Bone marrow (tissue), 2 donors: ENCODE data around the gene NDUFS3.

Experiments used
- DNase-seq, 2 donors: peaks; one replicate each; lab custom pipeline; 2025; lab: John Stamatoyannopoulos, UW

Gene NDUFS3

DNA sequence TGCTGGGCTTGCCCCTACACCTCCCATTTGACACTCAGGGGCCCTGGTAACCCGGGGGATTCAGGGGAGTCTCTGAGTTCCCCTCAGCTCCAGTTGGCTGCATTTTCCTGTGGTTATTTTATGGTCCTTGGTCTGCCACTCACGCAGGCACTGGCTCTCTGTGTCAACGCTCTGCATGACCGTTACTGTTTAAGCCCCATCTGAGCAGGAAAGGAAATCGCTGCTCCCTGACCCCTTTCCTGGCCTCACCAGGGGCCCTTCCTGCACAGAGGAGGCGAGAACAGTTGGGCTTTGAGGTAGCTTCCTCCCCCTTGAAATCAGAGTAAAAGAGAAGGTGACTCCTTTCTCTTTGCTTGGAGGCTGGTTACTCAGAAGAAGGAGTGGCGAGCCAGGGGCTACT is 12.9 kb downstream of the NDUFS3 start:
- DNase-seq: no peak

DNA sequence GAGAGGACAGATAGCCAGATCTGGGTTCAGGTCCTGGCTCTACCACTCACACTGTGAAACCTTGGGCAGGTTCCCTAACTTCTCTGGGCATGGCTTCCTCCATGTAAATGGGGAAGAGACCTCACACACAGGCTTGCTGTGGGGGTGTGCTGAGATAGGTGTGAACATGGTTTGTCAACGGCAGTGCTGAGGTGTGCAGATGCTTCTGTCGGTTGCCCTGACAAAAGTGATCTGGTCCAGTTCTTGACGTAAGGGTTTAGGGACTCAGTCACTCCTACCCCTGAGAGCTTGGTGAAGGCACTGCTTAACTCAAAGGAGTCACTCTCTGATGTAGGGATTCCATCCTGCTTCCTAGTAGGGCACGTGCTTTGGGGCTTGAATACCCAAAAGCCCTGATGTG is 13.4 kb downstream of the NDUFS3 start:
- no peak for DNase-seq

DNA sequence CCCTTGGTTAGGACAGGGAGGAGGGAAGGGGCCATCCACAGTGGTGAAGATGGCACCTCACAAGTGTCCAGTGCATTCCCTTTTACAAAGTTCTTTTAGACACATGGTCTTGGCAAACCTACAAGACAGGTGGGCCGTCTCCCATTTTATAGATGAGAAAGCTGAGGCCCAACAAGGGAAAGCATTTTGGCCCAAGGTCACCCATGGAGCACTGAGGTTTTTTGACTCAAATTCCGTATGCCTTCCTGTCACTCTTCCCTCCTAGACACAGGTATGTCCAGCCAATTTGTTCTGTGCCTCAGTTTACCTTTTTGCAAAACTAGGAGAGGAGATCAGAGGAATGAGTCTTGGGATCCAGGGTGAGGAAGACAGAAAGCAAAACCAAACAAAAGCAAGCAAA is 14.1 kb downstream of the NDUFS3 start:
- no peak for DNase-seq

DNA sequence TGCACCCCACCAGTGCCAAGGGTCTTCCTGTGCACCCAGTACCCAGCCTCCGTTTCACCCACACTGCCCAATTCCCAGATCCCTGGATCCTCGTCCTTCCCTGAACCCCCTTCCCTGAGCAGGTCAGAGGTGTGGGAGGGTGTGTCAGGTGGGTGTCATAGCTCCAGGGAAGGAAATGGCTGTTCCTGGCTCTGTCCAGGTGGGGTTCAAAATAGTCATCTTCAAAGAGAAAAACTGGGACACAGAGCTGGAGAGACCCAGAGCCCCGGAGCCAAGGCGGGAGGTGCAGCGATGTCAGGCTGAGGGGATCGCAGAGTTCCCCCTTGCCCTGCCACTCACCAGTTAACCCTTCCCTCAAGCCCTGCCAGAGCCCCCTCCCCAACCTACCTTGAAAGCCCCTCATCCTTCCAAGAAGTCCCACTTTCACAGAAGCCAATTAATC is 14.6 kb downstream of the NDUFS3 start:
- no peak for DNase-seq

DNA sequence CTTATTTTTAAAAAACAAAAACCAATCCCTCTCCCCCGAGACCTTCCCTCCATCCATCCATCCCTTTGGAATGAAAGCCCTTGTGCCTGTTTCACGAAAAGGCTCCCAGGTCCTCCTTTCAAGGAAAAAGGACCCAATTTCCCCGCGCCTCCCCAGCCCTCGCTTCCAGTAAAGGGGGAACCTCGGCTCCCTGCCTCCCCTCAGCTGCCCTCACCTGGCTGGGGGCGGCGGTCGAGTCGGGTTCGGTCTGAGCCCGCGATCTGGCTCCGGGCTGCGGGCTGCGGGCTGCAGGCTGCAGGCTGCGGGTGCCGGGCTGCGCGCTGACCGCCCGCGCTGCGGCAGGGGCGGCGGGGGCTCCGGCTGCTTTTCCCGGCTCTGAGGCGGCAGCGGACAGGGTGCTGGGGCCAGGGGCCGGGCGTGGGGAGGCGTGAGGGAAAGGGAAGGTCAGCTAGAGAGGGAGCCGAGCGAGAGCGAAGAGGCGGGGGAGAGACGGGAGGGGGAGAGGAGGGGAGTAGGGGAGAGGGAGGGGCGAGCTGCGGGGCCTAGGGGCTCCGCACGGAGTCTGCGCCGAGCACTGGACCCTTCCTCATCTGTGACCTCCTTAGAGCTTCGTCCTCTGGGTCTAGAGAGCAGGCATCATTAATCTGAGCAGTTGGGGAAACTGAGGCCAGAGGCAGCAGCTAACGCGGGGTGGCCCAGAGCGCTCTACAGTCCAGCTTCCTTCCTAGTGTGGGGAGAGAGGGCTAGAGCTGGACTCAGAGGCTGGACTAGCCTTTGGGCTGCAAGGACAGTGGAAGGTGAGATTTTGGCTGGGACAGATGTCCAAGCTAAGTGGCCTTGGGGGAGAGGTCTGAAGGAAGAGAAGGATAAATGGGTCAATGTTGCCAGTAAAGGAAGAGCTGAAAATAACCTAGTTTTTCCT is 15.3 kb downstream of the NDUFS3 start, which contains the start of gene C1QTNF4:
C1QTNF4 (minus strand) TSS at position 478 of the 922 bp plus-strand sequence. CDS start 3,601 bp downstream, outside the sequence.
- DNase-seq: no peak

DNA sequence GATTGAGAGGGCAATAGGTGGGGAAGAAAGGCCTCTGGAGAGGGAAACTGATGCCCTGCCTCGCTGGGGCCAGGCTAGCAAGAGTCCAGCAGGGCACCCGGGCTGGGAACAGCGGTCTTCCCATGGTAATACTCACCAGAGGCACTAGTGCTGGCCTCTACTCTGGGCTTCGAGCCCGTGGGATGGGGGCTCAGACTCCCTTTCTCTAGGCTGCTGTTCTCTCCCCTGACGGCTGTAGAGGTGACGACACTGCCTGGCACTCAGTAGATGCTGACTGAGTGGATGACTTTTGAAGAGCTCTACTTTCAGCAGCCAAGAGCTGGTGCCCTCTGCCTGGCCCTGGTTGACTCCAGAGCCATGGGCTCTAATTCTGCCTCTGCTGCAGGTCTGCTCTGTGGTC is 16.2 kb downstream of the NDUFS3 start:
- no peak for DNase-seq

DNA sequence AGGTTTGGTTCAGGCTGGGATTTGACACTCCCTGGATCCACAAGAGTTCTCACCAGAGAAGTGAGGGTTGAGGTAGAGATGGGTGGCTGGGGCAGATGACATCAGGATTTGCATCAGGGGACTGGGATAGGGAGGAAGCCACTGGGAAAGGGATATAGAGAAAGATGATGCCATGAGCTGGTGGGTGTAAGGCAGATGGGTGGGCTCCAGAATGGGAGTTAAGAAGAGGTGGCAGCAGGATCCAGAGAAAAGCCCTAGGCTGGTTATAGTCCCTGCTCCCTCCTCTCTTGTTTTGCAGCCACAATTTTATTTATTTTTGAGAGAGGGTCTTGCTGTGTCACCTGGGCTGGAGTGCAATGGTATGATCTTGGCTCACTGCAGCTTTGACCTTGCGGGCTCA is 17.1 kb downstream of the NDUFS3 start:
- no peak for DNase-seq

DNA sequence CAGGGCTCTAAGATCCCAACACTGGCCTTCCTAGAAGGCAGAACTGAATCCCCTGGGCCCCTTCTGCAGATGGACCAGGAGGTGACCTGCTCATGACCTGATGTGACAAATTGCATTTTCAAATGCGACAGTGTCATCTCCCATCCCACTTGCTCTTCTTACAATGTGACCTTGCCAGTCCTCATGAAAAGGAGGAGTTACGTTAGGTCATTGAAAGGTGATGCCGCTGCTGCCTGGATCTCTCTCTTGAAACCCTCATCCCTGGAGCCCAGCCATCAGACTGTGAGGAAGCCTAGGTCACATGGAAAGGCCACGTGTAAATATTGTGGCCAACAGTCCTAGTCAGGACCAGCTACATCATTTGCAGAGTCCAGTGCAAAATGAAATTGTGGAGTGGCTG is 21.0 kb downstream of the NDUFS3 start:
- no peak for DNase-seq

DNA sequence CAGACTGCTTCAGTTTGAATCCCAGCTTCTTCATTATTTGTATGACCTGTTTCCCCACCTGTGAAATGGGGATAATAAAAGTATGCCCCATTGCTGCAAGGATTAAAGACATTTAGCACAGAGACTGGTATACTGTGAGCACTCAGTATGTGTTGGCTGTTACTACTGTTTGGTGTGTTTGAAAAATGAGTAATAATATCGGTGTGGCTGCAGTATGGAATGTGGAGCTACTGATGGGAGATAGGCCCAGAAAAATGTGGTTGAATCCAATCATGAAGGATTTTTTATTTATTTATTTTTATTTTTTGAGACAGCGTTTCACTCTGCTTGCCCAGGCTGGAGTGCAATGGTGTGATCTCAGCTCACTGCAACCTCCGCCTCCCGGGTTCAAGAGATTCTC is 24.4 kb downstream of the NDUFS3 start:
- DNase-seq: no peak

DNA sequence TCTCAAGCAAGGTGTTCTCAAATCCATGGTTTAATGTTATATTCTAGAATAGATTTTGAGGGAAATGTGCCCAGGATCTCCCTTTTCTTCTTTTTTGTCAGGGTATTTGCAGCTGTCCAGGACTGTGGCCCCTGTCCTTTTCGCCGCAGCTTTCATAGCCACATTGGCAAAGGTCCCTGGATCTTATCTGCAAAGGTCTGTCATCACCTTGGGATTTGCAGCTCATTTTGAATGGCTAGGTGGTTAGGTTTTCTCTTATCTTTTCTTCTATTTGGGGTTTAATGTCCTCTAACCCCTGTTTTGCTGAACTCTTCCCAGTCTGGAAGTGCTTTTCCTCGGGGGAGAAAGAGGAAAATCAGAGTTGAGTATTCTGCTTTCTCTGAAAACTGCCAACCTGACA is 27.0 kb downstream of the NDUFS3 start:
- no peak for DNase-seq

DNA sequence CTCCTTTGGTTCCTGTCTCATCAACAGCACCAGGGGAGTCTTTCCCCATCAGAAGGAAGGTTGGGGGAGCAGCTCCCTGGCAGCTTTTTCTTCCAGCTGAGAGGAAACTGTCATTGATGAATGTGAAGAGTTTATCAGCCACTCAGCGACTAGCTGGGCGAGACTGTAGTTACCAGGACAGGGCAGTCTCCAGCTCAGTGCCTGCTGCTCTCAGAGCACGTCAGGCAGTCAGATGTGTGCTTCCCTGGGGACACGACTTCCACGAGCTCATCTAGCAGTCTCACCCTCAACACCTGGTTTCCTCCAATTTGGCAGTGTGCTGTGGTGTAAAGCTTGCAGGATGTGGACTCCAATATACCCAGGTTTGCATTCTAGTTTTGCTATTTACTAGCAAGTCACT is 27.9 kb downstream of the NDUFS3 start:
- DNase-seq: no peak

DNA sequence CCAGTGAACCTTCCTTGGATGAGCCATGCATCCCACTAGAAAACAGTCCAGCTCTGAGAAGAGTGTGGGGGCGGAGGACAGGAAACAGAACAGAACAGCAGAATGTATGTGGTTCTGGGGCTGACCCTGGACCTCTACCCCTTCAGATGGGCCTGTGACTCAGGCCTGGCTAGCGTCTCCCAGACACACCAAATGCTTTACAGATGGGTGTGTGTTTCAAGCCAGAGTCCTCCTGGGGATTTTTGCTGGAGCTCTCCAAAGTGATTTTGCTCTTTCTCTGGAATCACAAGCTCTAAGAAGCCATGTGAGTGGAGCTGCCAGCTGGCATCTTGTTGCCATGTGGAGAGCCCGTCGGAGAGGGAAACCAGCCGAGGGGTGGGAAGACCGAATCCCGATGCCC is 28.5 kb downstream of the NDUFS3 start:
- DNase-seq: no peak

DNA sequence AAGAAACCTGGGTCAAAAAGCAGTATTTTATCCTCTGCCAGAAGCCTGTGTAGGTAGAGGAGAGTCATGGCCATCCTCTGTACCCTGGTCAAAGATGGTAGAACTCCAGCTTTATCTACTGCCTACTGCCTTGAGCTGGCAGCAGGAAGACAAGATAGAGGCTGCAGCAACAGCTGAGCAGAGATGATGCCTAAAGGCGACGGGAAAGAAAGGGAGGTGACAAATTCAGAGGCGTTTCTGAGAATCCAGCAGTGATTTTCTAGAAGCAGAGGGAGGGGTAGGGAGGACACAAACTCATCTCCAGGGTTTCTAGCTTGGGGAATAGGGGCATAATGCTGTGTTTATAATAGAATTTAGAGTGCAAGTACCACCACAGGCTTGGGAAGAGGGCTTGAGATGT is 30.8 kb downstream of the NDUFS3 start:
- no peak for DNase-seq

DNA sequence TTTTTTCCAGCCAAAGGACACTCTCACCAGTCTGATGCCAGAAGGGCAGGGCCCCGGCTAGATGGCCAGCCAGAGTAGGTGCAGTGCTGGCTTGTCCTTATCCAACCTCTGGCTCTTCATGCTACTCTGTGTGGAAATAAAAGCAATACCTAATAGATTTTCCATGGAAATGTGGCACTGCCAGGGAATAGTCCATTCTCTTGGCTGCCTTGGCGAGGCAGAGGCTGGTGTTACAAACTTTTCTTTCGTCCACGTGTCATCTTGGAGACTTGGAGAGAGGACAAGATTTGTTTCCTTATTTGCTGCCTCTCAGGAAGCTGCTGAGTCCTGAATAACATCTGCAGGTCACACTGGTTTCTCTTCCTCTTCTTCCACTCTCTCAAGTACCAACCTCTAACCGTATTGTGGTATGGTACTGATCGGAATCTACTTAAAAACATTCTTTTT is 32.5 kb downstream of the NDUFS3 start:
- peak in 1 of 2 donors; percentile 45 for DNase-seq

DNA sequence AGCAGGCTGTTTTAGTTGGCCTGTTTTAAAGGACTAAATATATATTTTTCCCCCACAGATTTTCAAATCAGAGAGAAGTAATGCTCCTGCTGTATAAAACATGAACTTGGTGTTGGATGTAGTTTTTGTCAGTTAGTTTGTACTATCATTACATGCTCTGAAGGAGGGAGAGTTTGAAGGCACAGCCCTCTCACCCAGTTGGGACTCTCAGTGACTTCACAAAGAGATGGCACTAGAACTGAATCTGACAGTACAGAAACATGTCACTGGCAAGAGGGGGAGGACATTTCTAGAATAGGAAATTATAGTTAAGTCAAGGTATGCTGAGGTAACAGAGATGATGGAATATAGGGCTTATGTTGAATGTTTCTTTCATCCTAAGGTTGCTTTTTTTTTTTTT is 36.4 kb downstream of the NDUFS3 start:
- DNase-seq: no peak

DNA sequence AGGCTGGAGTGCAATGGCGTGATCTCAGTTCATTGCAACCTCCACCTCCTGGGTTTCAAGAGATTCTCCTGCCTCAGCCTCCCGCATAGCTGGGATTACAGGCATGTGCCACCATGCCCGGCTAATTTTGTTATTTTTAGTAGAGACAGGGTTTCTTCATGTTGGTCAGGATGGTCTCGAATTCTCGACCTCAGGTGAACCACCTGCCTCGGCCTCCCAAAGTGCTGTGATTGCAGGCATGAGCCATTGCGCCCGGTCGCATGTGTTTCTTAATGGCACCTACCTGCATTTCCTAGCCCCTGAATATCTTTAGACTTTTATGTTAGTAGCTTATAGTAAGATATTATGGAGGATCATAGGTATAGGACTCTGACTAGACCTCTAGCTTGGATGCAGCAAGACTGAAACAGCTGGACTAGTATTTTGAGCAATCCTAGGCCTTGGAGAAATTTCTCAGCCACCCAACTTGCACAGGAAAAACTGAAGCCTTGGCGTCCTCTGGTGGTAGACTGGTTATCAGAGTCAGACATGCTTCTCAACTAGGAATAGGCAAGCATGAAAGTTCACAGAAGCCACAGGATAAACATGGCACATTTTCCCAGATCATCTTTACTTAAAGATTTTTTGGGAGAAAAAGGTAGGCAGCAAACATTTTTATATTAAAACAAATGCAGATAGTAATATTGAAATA is 38.0 kb downstream of the NDUFS3 start:
- DNase-seq: peak in 1 of 2 donors; percentile 61

DNA sequence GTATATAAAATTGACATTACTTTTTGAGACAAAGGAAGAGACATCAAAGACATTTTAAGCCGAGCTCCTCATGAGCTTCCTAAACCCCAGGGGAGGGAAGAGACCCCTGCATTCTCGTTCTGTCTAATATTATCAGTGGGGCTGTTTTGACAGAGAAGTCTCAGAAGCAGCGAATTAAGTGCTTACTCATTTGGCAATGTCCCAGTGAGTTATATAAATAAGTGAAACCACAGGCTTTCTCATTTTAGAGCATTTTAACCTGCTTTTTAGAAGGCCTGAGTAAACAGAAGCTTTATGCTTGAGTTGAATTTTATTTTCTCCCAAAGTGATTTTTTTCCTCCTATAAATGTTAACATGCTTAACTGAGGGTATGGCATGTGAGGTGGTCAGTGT is 38.5 kb downstream of the NDUFS3 start:
- no peak for DNase-seq

DNA sequence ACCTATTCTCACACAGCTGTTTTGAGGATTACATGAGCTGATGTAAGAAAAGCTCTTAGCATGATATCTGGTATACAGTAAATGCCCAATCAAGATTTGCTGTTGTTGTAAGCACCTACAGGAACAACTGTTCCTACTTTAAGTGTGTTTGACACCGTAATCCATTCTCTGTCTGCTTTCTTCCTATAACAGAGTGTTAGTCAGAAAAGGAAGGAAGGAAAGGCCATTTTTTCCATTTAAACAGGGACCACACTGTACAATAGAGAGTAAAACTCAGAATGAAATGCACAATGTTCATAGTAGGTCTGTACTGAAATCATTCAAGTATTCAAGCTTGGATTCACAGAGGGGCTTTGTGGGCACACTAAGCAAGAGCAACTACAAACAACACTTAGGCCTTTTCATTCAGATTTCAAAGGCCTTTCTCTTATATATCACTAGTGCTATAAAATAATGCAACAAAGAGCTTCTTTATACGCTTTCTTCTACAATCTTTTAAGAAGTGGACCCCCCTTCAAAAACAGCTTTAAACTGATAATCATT is 42.0 kb downstream of the NDUFS3 start:
- DNase-seq: no peak

DNA sequence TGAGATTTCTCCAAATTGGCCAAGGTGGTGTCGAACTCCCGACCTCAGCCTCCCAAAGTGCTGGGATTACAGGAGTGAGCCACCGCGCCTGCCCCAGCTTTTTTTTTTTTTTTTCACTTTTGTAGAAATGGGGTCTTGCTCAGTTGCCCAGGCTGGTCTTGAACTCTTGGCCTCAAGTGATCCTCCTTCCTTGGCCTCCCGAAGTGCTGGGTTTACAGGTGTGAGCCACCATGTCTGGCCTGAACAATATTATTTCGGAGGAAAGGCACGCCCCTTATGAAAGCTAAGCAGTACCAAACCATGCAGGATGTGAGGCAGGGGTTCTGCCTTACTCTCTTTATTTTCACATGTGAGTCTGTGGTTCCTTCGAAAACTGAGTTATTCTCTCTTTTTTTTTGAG is 47.4 kb downstream of the NDUFS3 start:
- DNase-seq: no peak

DNA sequence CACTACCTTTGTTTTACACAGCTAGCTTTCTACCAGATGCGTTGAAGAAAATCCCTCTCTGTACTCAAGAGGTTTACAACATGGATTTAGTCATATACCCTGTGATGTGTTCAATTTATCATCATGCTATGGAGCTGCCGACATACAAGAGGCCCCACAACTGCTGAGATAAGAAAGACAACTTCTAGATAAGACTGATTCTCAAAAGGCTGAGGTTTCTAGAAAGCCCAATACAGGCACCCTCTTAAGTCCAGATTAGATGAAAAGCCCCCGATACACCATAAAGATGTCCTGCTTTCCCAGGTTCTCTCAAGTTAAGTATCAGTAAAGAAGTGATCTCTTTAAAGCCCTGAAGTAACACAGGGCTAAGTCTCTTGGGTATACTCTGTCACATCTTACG is 49.2 kb downstream of the NDUFS3 start:
- DNase-seq: no peak

DNA sequence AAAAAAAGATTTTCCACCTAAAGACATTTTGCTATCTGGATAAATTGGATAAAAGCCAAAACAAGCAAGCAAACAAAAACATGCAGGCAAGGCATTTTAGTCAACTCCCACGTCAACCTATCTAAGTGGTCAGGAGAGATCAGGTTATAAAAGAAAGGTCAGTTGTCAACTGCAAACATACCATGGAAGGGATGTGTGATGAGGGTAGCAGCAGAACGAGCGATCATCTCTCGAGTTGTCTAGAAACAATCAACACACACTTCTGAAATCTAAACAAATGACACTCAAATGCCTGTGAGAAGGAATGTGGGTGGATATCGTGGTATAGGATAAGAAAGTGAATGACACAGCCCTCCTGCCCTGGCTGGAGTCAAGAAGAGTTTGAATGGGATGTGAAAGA is 52.6 kb downstream of the NDUFS3 start:
- DNase-seq: no peak
